T follicular helper cell (primary cell): ENCODE data around the gene ECM1.

ENCODE experiments used
- DNase-seq: peaks from one replicate; pipeline ENCODE4 v3.0.0-alpha.2; 2020; ENCODE audit warnings: low read depth

ECM1 gene

DNA sequence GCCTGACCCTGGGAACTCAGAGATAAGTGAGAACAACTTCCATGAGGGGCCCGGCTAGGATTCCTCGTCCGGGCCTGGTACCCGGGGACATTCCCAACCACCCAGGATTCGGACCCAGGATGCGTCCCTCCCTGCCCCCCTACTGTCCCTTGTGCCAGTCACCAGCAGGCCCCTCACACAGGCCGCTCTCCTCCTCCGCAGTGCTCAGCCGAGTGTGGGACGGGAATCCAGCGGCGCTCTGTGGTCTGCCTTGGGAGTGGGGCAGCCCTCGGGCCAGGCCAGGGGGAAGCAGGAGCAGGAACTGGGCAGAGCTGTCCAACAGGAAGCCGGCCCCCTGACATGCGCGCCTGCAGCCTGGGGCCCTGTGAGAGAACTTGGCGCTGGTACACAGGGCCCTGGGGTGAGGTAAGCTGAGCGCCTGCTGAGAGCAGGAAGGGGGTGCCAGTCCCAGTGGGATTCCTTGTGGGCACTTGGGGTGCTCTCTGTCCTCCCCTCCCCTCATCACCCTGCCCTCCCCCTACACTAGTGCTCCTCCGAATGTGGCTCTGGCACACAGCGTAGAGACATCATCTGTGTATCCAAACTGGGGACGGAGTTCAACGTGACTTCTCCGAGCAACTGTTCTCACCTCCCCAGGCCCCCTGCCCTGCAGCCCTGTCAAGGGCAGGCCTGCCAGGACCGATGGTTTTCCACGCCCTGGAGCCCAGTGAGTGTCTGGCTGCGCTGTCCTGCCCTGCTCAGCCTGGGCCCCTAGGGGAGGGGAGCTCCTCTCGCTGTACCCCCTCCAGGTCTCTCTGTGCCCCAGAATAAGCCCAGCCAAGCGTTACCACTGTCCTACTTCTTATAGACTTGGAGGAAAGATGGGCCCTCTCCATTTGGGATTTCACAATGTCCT, 51.1 kb downstream of the ECM1 start:
- DNase-seq: no peak

DNA sequence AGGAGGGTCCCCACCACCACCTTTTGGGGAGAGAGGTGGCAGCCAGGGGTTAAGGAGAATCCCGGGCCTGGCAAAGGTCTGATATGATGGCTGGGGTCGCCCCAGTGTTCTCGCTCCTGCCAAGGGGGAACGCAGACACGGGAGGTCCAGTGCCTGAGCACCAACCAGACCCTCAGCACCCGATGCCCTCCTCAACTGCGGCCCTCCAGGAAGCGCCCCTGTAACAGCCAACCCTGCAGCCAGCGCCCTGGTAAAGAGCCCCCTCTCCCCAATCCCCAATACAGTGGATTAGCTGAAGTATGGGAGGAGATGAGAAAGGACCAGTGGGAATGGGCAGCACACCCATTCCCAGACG, 51.7 kb downstream of the ECM1 start:
- no peak for DNase-seq

DNA sequence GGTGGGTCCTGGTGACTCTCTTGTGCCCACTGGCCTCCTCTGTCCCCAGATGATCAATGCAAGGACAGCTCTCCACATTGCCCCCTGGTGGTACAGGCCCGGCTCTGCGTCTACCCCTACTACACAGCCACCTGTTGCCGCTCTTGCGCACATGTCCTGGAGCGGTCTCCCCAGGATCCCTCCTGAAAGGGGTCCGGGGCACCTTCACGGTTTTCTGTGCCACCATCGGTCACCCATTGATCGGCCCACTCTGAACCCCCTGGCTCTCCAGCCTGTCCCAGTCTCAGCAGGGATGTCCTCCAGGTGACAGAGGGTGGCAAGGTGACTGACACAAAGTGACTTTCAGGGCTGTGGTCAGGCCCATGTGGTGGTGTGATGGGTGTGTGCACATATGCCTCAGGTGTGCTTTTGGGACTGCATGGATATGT, 52.1 kb downstream of the ECM1 start:
- DNase-seq: peak; percentile 54

DNA sequence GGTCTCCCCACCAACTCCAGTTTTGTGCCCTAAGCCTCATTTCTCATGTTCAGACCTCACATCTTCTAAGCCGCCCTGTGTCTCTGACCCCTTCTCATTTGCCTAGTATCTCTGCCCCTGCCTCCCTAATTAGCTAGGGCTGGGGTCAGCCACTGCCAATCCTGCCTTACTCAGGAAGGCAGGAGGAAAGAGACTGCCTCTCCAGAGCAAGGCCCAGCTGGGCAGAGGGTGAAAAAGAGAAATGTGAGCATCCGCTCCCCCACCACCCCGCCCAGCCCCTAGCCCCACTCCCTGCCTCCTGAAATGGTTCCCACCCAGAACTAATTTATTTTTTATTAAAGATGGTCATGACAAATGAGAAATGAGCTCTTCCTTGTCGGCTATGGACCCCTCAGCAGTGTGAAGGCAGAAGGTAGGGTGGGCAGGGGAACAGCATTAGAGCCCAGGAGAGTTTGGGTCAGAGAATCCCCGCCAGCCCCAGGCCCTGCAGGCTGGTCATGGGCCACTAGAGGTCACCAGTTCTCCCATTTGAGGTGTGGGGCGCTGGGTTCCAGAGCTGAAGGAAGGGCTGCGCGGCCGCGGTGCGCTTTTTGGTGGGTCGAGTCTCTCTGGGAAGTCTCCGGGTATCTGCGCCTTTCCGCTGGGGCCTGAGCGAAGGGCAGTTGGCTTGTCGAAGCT, 52.8 kb downstream of the ECM1 start:
- peak; percentile 56 for DNase-seq

DNA sequence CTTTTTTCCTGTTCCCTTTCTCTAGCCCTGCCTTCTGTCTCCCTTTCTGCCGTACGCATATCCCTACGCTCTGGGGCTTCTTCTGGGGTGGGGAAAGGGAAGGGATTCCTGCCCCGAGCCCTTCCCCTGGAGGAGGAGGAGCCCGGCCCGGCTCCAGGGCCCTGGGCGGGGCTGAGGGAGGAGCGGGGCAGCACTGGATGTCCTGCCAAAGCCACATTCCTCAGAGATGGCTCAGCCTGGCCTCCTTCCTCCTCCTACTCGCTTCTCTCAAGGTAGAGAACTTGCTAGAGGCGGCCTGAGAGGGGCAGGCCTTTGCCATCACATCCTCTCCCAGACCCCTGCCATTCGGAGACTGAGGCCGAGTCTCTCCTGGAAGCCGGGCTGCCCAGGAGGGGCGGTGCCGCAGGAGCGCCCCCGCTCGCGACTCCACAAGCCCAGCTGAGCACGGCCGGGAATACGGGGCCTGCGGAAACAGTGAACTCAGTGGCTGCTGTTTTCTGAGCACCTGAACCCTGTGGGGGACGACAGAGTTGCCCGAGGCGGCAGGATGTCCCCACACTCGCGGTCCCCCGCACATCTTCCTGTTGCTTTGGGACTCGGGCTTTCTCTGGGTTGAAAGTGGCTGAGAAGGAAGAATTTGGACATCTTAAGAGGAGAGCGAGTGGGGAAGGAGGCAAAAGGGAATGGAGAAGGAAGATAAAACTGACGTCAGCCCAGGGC, 53.5 kb downstream of the ECM1 start:
- DNase-seq: no peak

DNA sequence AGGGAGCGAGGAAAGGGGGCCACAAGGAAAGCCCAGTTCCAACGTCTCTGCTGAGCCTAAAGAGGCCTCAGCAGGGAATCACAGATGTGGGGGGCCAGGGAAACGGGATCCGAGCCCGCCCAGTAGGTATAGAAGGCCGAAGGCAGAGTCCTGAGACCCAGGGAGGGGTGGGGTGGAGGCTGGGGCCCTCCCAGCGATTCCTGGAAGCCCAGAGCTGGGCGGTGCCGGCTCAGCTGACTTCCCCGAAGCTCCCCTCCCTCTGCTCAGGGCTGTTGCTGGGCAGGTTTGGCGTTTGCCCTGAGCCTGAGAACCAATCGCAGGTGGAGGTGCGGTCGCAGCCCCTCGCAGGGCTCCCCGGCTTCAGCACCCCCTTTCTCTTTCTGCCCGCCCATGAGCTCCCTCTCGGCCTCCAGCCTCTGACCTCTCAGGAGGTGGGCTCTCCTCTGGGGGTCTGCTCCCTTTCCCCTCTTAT, 54.1 kb downstream of the ECM1 start:
- DNase-seq: peak; percentile 72

DNA sequence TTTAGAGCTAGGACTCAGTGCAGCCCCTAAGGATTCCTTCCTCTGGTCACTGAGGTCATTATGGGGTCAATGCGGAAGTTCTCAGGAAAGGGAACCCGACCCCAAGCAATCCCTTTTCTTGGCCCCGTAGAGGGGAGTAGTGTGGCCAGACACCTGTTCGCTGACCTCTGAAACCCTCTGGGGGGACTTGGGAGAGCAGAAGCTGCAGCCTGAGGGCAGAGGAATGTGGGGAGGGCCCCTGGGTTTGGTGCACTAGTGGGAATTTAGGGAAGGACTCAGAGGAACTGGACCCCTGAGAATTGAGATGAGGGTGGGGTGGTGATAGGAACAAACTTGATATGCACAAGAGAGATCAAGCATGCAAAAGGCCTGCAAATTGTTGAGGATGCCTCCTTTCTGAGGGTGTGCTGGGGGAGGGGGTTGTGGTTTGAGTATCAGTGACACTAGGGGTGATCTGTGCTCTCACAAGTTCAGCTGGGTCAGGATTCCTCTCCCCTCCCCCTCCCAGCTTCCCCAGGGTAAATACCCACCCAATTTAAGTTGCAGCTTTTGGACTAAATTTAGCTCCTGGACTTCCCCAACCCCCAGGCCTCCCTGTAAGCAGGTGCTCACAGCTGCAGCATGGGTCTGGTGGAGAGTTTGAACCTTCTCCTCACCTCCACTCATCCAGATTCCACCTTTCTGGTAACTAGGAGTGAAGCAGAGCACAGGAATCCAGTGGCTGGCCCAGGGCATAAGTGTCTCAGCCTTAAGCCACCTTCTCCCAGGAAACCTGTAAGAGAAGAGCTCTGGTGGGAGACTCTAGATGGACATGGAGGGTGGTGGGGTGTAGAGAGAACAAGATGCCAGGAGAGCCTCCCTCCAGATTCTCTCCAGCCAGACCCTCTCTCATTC, 54.8 kb downstream of the ECM1 start:
- peak; percentile 50 for DNase-seq
